T-helper 9 cell (primary cell): ENCODE measurements around the gene TCP1.
"Not testable (repeated sequence)": the region's sequence is repeated elsewhere in the genome, so short reads cannot be mapped to it uniquely, and the experiment has no call there.

Source experiments
- DNase-seq: peaks from one replicate; pipeline ENCODE4 v3.0.0-alpha.2; 2020

TCP1 gene

GRCh38 chr6:159769470-159769869, 19.9 kb downstream of the TCP1 start:
- DNase-seq = no peak

- no peak for DNase-seq
These were observed 22.5 kb downstream of the TCP1 start for GRCh38 chr6:159766906-159767305.

GRCh38 chr6:159762681-159763293, 26.6 kb downstream of the TCP1 start:
- peak; percentile 14 for DNase-seq

- peak; percentile 84 for DNase-seq
These were observed 27.3 kb downstream of the TCP1 start, which contains the start of gene ACAT2 for GRCh38 chr6:159761873-159762680. Gene ACAT2, plus strand, starts transcription at chr6:159762045. Its CDS starts 43 bp downstream, at chr6:159762088.

- no peak for DNase-seq
These were observed 28.1 kb downstream of the TCP1 start for GRCh38 chr6:159761129-159761872.

- DNase-seq = no peak
These were observed 28.8 kb downstream of the TCP1 start for GRCh38 chr6:159760602-159761057.

GRCh38 chr6:159759645-159760044, 29.8 kb downstream of the TCP1 start:
- no peak for DNase-seq

- no peak for DNase-seq
These were observed 31.1 kb downstream of the TCP1 start for GRCh38 chr6:159758031-159759001.

GRCh38 chr6:159756508-159756907, 32.9 kb downstream of the TCP1 start:
- DNase-seq = no peak

- no peak for DNase-seq
These were observed 34.2 kb downstream of the TCP1 start for GRCh38 chr6:159754959-159755914.

- DNase-seq = no peak
These were observed 35.0 kb downstream of the TCP1 start for GRCh38 chr6:159754401-159754800.

GRCh38 chr6:159753081-159753872, 36.1 kb downstream of the TCP1 start:
- DNase-seq = no peak

- DNase-seq = no peak
These were observed 38.0 kb downstream of the TCP1 start for GRCh38 chr6:159751448-159751847.

GRCh38 chr6:159748127-159748526, 41.3 kb downstream of the TCP1 start:
- not testable (repeated sequence) for DNase-seq

- no peak for DNase-seq
These were observed 42.6 kb downstream of the TCP1 start for GRCh38 chr6:159746759-159747158.

GRCh38 chr6:159745081-159745480, 44.3 kb downstream of the TCP1 start:
- DNase-seq = no peak

GRCh38 chr6:159742165-159742564, 47.2 kb downstream of the TCP1 start:
- no peak for DNase-seq

GRCh38 chr6:159739341-159739740, 50.1 kb downstream of the TCP1 start:
- DNase-seq = no peak

GRCh38 chr6:159736908-159737307, 52.5 kb downstream of the TCP1 start:
- no peak for DNase-seq

- DNase-seq = not testable (repeated sequence)
These were observed 56.0 kb downstream of the TCP1 start for GRCh38 chr6:159733395-159733794.
